ENCODE results near the gene PARVG.

- TF ChIP-seq SMAD1 (CRISPR knock-in tag; IDR thresholded peaks at IDR 0.05; ENCODE audit: borderline replicate concordance, low read depth) (no peak), TBP (CRISPR knock-in tag; IDR thresholded peaks at IDR 0.05) (no peak), EZH2 (conservative IDR thresholded peaks at IDR 0.05; ENCODE audit: low read depth, low read length) (no peak), YY1 (IDR thresholded peaks at IDR 0.05; ENCODE audit: insufficient read depth, insufficient replicate concordance, low read depth, low read length) (no peak), CTCF (CRISPR knock-in tag; IDR thresholded peaks at IDR 0.05) (no peak)
Observed at GRCh38 chr22:44161673-44162072, 19.1 kb upstream of the PARVG start.
